ENCODE results near the gene TAS2R60.
"Not testable (repeated sequence)": the region's sequence is repeated elsewhere in the genome, so short reads cannot be mapped to it uniquely, and the experiment has no call there.

TAS2R60 gene

DNA sequence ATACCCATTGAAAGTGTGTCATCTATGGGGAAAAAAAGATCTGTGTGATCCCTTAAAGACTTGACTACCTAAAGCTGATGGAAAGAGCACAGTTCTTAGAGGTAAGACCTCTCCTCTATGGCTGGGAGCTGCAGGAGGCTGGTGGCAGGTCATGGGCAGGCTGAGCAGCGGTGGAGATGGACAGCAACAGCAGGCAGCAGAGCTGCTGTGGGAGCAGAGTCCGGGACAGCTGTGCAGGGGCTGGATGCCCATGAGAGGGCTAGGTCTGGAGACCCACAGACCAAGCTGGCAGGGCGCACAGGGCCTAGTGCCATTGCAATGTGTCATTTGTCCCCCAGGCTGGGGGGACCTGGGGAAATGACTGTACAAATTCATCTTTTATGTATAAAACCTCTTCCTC, 21.2 kb upstream of the TAS2R60 start:
- Histone ChIP-seq H3K36me3 (no peaks in the 10 kb centered on the region), H3K9me3 (no peaks in the 10 kb centered on the region), H3K27ac (no peak overlapping the region), H3K27me3 (no peaks in the 10 kb centered on the region), H3K4me1 (ENCODE audit: control insufficient read depth in 1 of 2, insufficient read depth in 1 of 2, low read depth in 1 of 2, low read length in 1 of 2) (no peaks in the 10 kb centered on the region), H3K4me3 (ENCODE audit: low read depth in 1 of 2, low read length in 1 of 2) (no peak overlapping the region)
- TF ChIP-seq, protein P1, sequence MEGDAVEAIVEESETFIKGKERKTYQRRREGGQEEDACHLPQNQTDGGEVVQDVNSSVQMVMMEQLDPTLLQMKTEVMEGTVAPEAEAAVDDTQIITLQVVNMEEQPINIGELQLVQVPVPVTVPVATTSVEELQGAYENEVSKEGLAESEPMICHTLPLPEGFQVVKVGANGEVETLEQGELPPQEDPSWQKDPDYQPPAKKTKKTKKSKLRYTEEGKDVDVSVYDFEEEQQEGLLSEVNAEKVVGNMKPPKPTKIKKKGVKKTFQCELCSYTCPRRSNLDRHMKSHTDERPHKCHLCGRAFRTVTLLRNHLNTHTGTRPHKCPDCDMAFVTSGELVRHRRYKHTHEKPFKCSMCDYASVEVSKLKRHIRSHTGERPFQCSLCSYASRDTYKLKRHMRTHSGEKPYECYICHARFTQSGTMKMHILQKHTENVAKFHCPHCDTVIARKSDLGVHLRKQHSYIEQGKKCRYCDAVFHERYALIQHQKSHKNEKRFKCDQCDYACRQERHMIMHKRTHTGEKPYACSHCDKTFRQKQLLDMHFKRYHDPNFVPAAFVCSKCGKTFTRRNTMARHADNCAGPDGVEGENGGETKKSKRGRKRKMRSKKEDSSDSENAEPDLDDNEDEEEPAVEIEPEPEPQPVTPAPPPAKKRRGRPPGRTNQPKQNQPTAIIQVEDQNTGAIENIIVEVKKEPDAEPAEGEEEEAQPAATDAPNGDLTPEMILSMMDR (IDR thresholded peaks at IDR 0.05) = no peak

DNA sequence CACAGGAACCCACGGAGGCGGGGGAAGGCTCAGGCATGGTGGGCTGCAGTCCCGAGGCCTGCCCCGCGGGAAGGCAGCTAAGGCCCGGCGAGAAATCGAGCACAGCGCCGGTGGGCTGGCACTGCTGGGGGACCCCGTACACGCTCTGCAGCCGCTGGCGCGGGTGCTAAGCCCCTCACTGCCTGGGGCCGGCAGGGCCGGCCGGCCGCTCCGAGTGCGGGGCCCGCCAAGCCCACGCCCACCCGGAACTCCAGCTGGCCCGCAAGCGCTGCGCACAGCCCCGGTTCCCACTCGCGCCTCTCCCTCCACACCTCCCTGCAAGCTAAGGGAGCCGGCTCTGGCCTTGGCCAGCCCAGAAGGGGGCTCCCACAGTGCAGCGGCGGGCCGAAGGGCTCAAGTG, 18.8 kb upstream of the TAS2R60 start:
- not testable (repeated sequence) for H3K27me3 ChIP-seq; H3K9me3 ChIP-seq; H3K4me3 ChIP-seq (ENCODE audit: low read depth in 1 of 2, low read length in 1 of 2); H3K27ac ChIP-seq; H3K36me3 ChIP-seq; H3K4me1 ChIP-seq (ENCODE audit: control insufficient read depth in 1 of 2, insufficient read depth in 1 of 2, low read depth in 1 of 2, low read length in 1 of 2)

DNA sequence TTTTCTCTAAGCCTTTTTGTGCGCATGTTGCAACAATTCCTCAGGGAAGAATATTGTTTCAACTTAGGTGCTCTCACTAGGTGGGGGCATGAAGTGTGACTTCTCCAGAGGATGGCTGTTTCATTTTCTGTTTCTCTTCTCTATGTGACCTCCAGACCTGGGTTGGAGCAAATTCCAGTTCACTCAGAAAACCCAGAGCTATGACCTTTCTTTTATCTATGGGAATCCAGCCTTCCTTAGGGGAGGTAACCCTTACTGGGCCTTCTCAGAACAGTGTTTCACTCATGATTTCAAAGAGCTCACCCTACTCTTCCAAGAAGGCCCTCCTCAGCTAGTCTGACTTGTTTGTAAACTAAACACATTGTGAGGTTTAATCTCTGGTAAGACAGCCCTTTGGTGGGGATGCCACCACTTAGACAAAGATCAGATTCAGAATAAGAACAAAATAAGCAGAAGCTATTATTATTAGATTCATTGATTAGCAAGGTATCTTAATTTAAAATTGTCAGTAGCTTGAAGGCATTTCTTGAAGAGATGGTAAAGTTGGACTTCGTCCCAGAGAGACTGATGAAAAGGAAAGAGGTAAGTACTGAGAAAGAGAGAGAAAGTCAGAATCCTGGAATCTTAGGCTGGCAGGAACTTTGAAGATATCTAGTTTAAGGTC, 16.6 kb upstream of the TAS2R60 start:
- H3K27me3 ChIP-seq = no peaks in the 10 kb centered on the region
- TF ChIP-seq, protein P1 (IDR thresholded peaks at IDR 0.05) = no peak
- H3K4me1 ChIP-seq (ENCODE audit: control insufficient read depth in 1 of 2, insufficient read depth in 1 of 2, low read depth in 1 of 2, low read length in 1 of 2) = no peaks in the 10 kb centered on the region
- H3K4me3 ChIP-seq (ENCODE audit: low read depth in 1 of 2, low read length in 1 of 2) = no peak overlapping the region
- no peaks in the 10 kb centered on the region for H3K36me3 ChIP-seq
- no peak overlapping the region for H3K27ac ChIP-seq
- H3K9me3 ChIP-seq = no peaks in the 10 kb centered on the region

DNA sequence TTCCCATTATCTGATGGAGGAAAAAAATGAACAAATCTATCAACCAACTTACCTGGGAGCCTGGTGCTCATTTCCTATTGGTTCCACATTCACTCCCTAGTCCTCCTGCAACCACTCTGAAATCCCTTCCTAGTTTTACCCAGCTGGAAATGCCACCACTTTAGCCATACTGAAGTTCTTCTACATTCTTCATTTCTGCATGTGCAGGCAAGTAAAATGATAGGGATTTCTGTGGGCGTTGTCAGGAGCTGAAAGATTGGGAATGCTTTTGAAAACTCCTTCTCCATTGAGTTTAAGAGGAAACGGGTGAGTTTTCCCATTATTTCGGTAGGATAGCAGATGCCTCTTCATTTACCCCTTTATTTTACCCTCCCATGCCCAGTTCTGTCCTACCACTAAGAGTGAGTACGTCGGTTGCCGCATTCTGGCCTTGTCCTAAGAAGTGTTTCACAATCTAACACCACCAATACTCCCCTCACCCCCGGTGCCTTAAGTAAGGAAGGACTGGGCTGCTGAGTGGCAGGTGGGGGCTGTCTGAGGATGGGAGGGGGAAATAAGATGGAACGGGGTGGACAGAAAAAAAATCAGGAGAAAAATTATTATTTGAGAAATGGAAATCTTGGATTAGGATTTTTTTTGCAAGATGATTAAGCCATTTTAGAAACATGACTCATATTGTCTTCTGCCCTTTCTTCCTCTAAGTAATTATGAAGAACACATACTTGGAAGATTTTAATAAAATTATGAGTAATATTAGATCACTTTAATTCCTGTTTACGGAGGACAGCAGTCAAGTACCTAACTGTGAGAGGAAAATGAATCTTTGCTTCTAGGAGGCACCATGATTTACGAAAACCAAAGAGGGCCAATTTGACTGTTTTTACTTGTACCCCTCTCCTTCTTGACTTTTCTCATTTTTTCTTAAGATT, 13.2 kb upstream of the TAS2R60 start:
- Histone ChIP-seq H3K27ac (no peak overlapping the region), H3K4me3 (ENCODE audit: low read depth in 1 of 2, low read length in 1 of 2) (no peak overlapping the region), H3K27me3 (no peaks in the 10 kb centered on the region), H3K9me3 (no peaks in the 10 kb centered on the region), H3K4me1 (ENCODE audit: control insufficient read depth in 1 of 2, insufficient read depth in 1 of 2, low read depth in 1 of 2, low read length in 1 of 2) (no peaks in the 10 kb centered on the region), H3K36me3 (no peaks in the 10 kb centered on the region)
- TF ChIP-seq, protein P1 (IDR thresholded peaks at IDR 0.05) = no peak

DNA sequence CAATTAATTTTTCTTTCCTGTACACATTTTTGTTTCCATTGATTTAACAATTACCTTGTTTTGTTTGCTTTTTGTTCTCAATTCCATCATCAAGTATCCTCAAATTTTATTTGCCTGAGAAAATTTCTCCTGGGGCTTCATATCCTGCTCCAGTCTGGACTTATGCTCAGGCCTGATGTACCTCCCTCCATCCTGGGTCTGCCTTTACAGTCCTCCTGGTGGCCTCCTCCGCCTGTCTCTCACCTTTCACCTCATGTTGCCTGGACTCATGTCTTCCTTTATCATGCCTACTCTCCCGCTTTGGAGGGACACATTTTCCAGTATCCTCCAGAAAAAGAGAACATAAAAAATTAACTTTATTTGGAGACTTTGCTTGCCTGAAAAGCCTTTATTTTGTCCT, 12.1 kb upstream of the TAS2R60 start:
- H3K4me1 ChIP-seq (ENCODE audit: control insufficient read depth in 1 of 2, insufficient read depth in 1 of 2, low read depth in 1 of 2, low read length in 1 of 2) = no peaks in the 10 kb centered on the region
- no peaks in the 10 kb centered on the region for H3K27me3 ChIP-seq
- no peaks in the 10 kb centered on the region for H3K36me3 ChIP-seq
- no peaks in the 10 kb centered on the region for H3K9me3 ChIP-seq
- TF ChIP-seq, protein P1 (IDR thresholded peaks at IDR 0.05) = no peak
- no peak overlapping the region for H3K27ac ChIP-seq
- H3K4me3 ChIP-seq (ENCODE audit: low read depth in 1 of 2, low read length in 1 of 2) = no peak overlapping the region

DNA sequence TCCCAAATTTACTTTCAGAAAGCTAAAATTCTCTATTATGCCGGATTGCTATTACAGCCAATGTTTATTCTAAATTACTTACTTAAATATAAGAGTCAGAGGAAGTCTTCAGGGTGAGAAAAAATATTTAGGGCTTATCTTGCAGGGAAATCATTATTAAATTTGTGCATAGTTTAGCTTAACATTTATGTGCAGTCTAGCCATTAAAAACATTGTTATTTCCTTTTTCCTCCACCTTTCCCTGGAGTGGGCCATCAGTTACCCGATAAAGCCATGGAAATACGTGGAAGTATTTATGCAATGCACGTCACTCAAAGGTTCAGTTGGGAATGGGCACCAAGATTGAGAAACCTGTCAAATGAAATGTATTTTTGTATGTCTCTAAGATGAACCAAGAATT, 9.5 kb upstream of the TAS2R60 start:
- Histone ChIP-seq H3K27ac (no peak overlapping the region), H3K36me3 (no peaks in the 10 kb centered on the region), H3K4me1 (ENCODE audit: control insufficient read depth in 1 of 2, insufficient read depth in 1 of 2, low read depth in 1 of 2, low read length in 1 of 2) (no peaks in the 10 kb centered on the region), H3K9me3 (no peaks in the 10 kb centered on the region), H3K27me3 (no peaks in the 10 kb centered on the region), H3K4me3 (ENCODE audit: low read depth in 1 of 2, low read length in 1 of 2) (no peak overlapping the region)
- TF ChIP-seq, protein P1 (IDR thresholded peaks at IDR 0.05) = no peak

All from neutrophil (primary cell).